HepG2 (cell line): Measurements from ENCODE around the gene RNASE13. TPM values are rescaled to one million over a fixed set of nuclear protein-coding genes. Genes with fewer than 3 reads are reported as not detected.
A peak's percentile ranks its signal among the peaks of the same experiment; 100 is the strongest.

Experiments
- ATAC-seq: fragments of 200-7000 bp; cut with Tn5 transposase; 3 replicates; pipeline ENCODE4 v1.9.1; 2020; ENCODE audit warnings: mild to moderate bottlenecking, moderate library complexity
- BruUV-seq: library from RNA; stranded (reverse); fragments of 400-500 nt; replicated peaks from 2 replicates; lab custom pipeline; 2021; lab: Mats Ljungman, UMichigan
- CTCF ChIA-PET: fragments of 300-600 bp; formaldehyde crosslinking; extraction: SDS; loops from one replicate; lab custom pipeline; 2021; ENCODE audit warnings: low total read pairs, inconsistent platforms, low intra/inter-chr PET ratio; lab: Yijun Ruan, JAX
- POLR2A ChIA-PET: fragments of 350-600 bp; sonication (Branson Sonifier 250); formaldehyde crosslinking; loops from one replicate; lab custom pipeline; 2020; ENCODE audit warnings: antibody characterized with exemption, inconsistent platforms; lab: Yijun Ruan, JAX
- DNase-seq: peaks from one replicate; pipeline ENCODE4 v3.0.0-alpha.2; 2015; ENCODE audit warnings: low spot score
- FAIRE-seq: peaks from 3 replicates; lab custom pipeline; 2011; peaks lifted over from hg19 to GRCh38; lab: Jason Lieb, UNC
- H2AFZ ChIP-seq: one replicate; pipeline ENCODE4 v1.6.1; 2011; ENCODE audit warnings: low read length, inconsistent platforms
- H3K27ac ChIP-seq: fragments of 300-600 bp; 3 replicates; pipeline ENCODE4 v1.8.0; 2011; ENCODE audit warnings: mixed run types, mild to moderate bottlenecking, mixed read lengths, low read length, inconsistent platforms; ENCODE audit not compliant: insufficient read depth; ENCODE audit errors: extremely low read length
- H3K27me3 ChIP-seq, 2 experiments: fragments of 200-600 bp in 1 of 2; 2 replicates in 1 of 2; 3 replicates in 1 of 2; pipeline versions ENCODE4 v1.6.0 to v1.8.0; 2011; ENCODE audit warnings: low read length in 2 of 2, mild to moderate bottlenecking in 2 of 2, moderate library complexity in 2 of 2, inconsistent platforms in 1 of 2; ENCODE audit not compliant: insufficient read depth in 2 of 2, control insufficient read depth in 1 of 2
- H3K36me3 ChIP-seq, 2 experiments: fragments of 200-600 bp in 1 of 2; replicated peaks in 1 of 2; 2 replicates in 1 of 2; 3 replicates in 1 of 2; pipeline versions ENCODE4 v1.5.1 to v1.8.0; 2011; ENCODE audit warnings: low read length in 2 of 2, inconsistent platforms in 1 of 2; ENCODE audit not compliant: insufficient read depth in 2 of 2, control insufficient read depth in 1 of 2
- H3K4me1 ChIP-seq: 2 replicates; pipeline ENCODE4 v1.5.1; 2012; ENCODE audit warnings: low read length, inconsistent platforms; ENCODE audit not compliant: insufficient read depth
- H3K4me2 ChIP-seq: 2 replicates; pipeline ENCODE4 v1.6.0; 2011; ENCODE audit warnings: low read depth, low read length, inconsistent platforms
- H3K4me3 ChIP-seq, 3 experiments: fragments of 200-600 bp in 1 of 3; sonication (generic), shearing (Covaris generic) in 1 of 3; replicated peaks in 1 of 3; 2 replicates each; pipeline ENCODE4 v1.5.1; 2011 to 2016; ENCODE audit warnings: low read length in 3 of 3, inconsistent platforms in 2 of 3, low read depth in 2 of 3, mild to moderate bottlenecking in 2 of 3, control low read depth in 1 of 3, mixed read lengths in 1 of 3; ENCODE audit not compliant: insufficient read depth in 1 of 3
- H3K79me2 ChIP-seq: one replicate; pipeline ENCODE4 v1.6.1; 2011; ENCODE audit warnings: low read length, inconsistent platforms; ENCODE audit not compliant: insufficient read depth
- H3K9ac ChIP-seq: 2 replicates; pipeline ENCODE4 v1.6.0; 2011; ENCODE audit warnings: mild to moderate bottlenecking, low read depth, low read length, inconsistent platforms; ENCODE audit not compliant: insufficient read depth
- H3K9me3 ChIP-seq: 2 replicates; pipeline ENCODE4 v1.5.1; 2012; ENCODE audit warnings: mild to moderate bottlenecking, low read length
- H4K20me1 ChIP-seq: 2 replicates; pipeline ENCODE4 v1.6.0; 2011; ENCODE audit warnings: inconsistent platforms, mild to moderate bottlenecking, low read length, moderate library complexity; ENCODE audit not compliant: insufficient read depth
- FOXK1 ChIP-seq: sonication (generic); formaldehyde crosslinking; IDR thresholded peaks from 2 replicates; pipeline ENCODE4 v1.4.0; 2020; ENCODE audit warnings: low read depth, missing genetic modification reagents, borderline replicate concordance
- GPN1 ChIP-seq: sonication (generic); formaldehyde crosslinking; IDR thresholded peaks from 2 replicates; pipeline ENCODE4 v1.5.1; 2020; ENCODE audit warnings: missing genetic modification reagents, borderline replicate concordance
- HMG20B ChIP-seq: conservative IDR thresholded peaks from 2 replicates; pipeline ENCODE4 v1.6.1; 2016; ENCODE audit warnings: missing genetic modification reagents, missing compliant biosample characterization
- JUN ChIP-seq: sonication (generic); formaldehyde crosslinking; IDR thresholded peaks from 2 replicates; pipeline ENCODE4 v1.4.0; 2020; ENCODE audit warnings: mild to moderate bottlenecking, missing genetic modification reagents
- KAT7 ChIP-seq: IDR thresholded peaks from 2 replicates; pipeline ENCODE4 v1.6.1; 2018; ENCODE audit warnings: borderline replicate concordance, missing compliant biosample characterization
- MED13 ChIP-seq: sonication (generic); formaldehyde crosslinking; IDR thresholded peaks from 2 replicates; pipeline ENCODE4 v1.5.0; 2020; ENCODE audit warnings: missing genetic modification reagents
- NFE2 ChIP-seq: sonication (generic); formaldehyde crosslinking; IDR thresholded peaks from 2 replicates; pipeline ENCODE4 v1.4.0; 2020; ENCODE audit warnings: missing genetic modification reagents
- NFYC ChIP-seq: IDR thresholded peaks from 2 replicates; pipeline ENCODE4 v1.6.1; 2016; ENCODE audit warnings: missing genetic modification reagents, missing compliant biosample characterization
- PRDM10 ChIP-seq: sonication (generic); formaldehyde crosslinking; IDR thresholded peaks from 2 replicates; pipeline ENCODE4 v1.4.0; 2020; ENCODE audit warnings: low read depth, missing genetic modification reagents
- TEAD3 ChIP-seq: optimal IDR thresholded peaks from 2 replicates; pipeline ENCODE3; 2016; ENCODE audit warnings: borderline replicate concordance
- TOE1 ChIP-seq: sonication (generic); formaldehyde crosslinking; IDR thresholded peaks from 2 replicates; pipeline ENCODE4 v1.4.0; 2020; ENCODE audit warnings: mild to moderate bottlenecking, missing genetic modification reagents
- TRIM24 ChIP-seq: sonication (generic); formaldehyde crosslinking; IDR thresholded peaks from 2 replicates; pipeline ENCODE4 v1.8.0; 2022; ENCODE audit warnings: mild to moderate bottlenecking, missing genetic modification reagents
- ZBTB26 ChIP-seq: IDR thresholded peaks from 2 replicates; pipeline ENCODE4 v1.6.1; 2016; ENCODE audit warnings: missing compliant biosample characterization, missing genetic modification reagents, borderline replicate concordance
- ZFP36L2 ChIP-seq: sonication (generic); formaldehyde crosslinking; IDR thresholded peaks from 2 replicates; pipeline ENCODE4 v1.4.0; 2020; ENCODE audit warnings: missing genetic modification reagents
- ZNF451 ChIP-seq: sonication (generic); formaldehyde crosslinking; IDR thresholded peaks from 2 replicates; pipeline ENCODE4 v1.5.0; 2020; ENCODE audit warnings: mild to moderate bottlenecking, missing genetic modification reagents
- ZNF569 ChIP-seq: sonication (generic); formaldehyde crosslinking; IDR thresholded peaks from 2 replicates; pipeline ENCODE4 v1.5.0; 2020; ENCODE audit warnings: mild to moderate bottlenecking, missing genetic modification reagents, moderate library complexity, borderline replicate concordance
- ZNF749 ChIP-seq: sonication (generic); formaldehyde crosslinking; IDR thresholded peaks from 2 replicates; pipeline ENCODE4 v1.8.0; 2022; ENCODE audit warnings: mild to moderate bottlenecking, missing genetic modification reagents, moderate library complexity, borderline replicate concordance
- WGBS: methylation state at CpG from one replicate; pipeline ENCODE4 v1.1.6; 2017; ENCODE audit warnings: low lambda C conversion rate; 5-methylcytosine and 5-hydroxymethylcytosine counted together
- in situ Hi-C: cut with HindIII; loops from 2 replicates; pipeline ENCODE4 v1.10.0; 2017; ENCODE audit warnings: low pct_unique_long_range_greater_than_20kb; ENCODE audit not compliant: extremely low pct_ligation_motif_present
- intact Hi-C: fragments of 100-400 bp; cut with micrococcal nuclease; formaldehyde crosslinking; loops from one replicate; pipeline ENCODE4 v1.10.0; 2022; ENCODE audit not compliant: unreplicated experiment
- polyA plus RNA-seq, 8 experiments: library from polyadenylated mRNA; depleted of rRNA in 3 of 8; stranded (reverse) in 7 of 8; unstranded in 1 of 8; fragments of >200 nt; fragmentation: Illumina TruSeq in 4 of 8; extraction: Trizol in 4 of 8; gene quantifications; 2 replicates each; pipeline versions ENCODE4 v1.2.1 to v1.2.3, GENCODE V29; 2011 to 2016; ENCODE audit warnings: low read depth in 4 of 8, missing spikeins in 1 of 8, mixed read lengths in 1 of 8; ENCODE audit not compliant: insufficient read depth in 1 of 8
- total RNA-seq, 5 experiments: library from RNA; depleted of rRNA; stranded (reverse); fragments of >200 nt; fragmentation: Illumina TruSeq; extraction: Trizol; gene quantifications; 2 replicates each; pipeline ENCODE4 v1.2.3, GENCODE V29; 2016; ENCODE audit warnings: low read depth in 1 of 5
- TF ChIP-seq, protein P1 (sequence below): sonication (generic); formaldehyde crosslinking; IDR thresholded peaks from 2 replicates; pipeline ENCODE4 v1.8.0; 2022; ENCODE audit warnings: mild to moderate bottlenecking, missing genetic modification reagents, moderate library complexity

The RNASE13 gene
- total and polyA plus RNA-seq, 2 of the 13 experiments (the other 11 are each of a cell fraction or from before 2014, with no cell fraction given) = 1.0 TPM; not detected in 1

- H4K20me1 ChIP-seq = no peaks in the 10 kb centered on the region
- intact Hi-C loops (loop anchor here (1.0 to 2.0 kb wide), 3 partner anchors 15 to 182 kb away; no protein-coding TSS in a partner anchor), in situ Hi-C loops (loop anchor here (5.0 kb wide), 1 partner anchor 182 kb away; no protein-coding TSS in a partner anchor)
- H3K36me3 ChIP-seq = no peaks in the 10 kb centered on the region
- CTCF ChIA-PET = interaction anchor here (0.7 to 4.8 kb wide), 16 partner anchors 15 to 342 kb away, joined by 3 to 109 read pairs (median 4); partner anchors contain the start of gene METTL17
- no TSS peak for BruUV-seq
- peak overlapping the region; percentile 69 for H3K4me2 ChIP-seq
- H3K79me2 ChIP-seq = no peaks in the 10 kb centered on the region
- 16% methylated on average over 8 of the region's 8 CpGs for WGBS
- peak overlapping the region in 2 of 3 experiments; percentile 20 to 42; a peak in 4 of 6 replicates for H3K4me3 ChIP-seq
- H3K9me3 ChIP-seq = no peaks in the 10 kb centered on the region
- ATAC-seq (peak; percentile 78), FAIRE-seq (peak; percentile 94), DNase-seq (peak; percentile 85)
- POLR2A ChIA-PET = interaction anchor here (0.8 to 3.5 kb wide), 15 partner anchors 10 to 64 kb away, joined by 3 to 112 read pairs (median 15); partner anchors contain the start of genes ARHGEF40, NDRG2 and TPPP2
- peak overlapping the region; percentile 82 for H2AFZ ChIP-seq
- H3K27me3 ChIP-seq = no peaks in the 10 kb centered on the region; a peak in 1 of 5 replicates
- H3K9ac ChIP-seq = peak overlapping the region; percentile 38
- peak overlapping the region; percentile 22 for H3K27ac ChIP-seq
- peaks cover 76% of the 10 kb centered on the region for H3K4me1 ChIP-seq
- TF ChIP-seq JUN (CRISPR knock-in tag) = no peak
- no peak for TF ChIP-seq ZNF569
- no peak for TF ChIP-seq MED13 (CRISPR knock-in tag)
- TF ChIP-seq TEAD3 (CRISPR knock-in tag) = no peak
- no peak for TF ChIP-seq GPN1 (CRISPR knock-in tag)
- TF ChIP-seq FOXK1 (CRISPR knock-in tag) = no peak
- no peak for TF ChIP-seq PRDM10 (CRISPR knock-in tag)
- peak; percentile 34; the same call in 1 of the 2 replicates for TF ChIP-seq ZBTB26 (CRISPR knock-in tag)
- no peak for TF ChIP-seq KAT7 (CRISPR knock-in tag)
- no peak for TF ChIP-seq ZNF749 (CRISPR knock-in tag)
- TF ChIP-seq NFE2 (CRISPR knock-in tag) = no peak
- TF ChIP-seq TRIM24 (CRISPR knock-in tag) = no peak
- TF ChIP-seq, protein P1, sequence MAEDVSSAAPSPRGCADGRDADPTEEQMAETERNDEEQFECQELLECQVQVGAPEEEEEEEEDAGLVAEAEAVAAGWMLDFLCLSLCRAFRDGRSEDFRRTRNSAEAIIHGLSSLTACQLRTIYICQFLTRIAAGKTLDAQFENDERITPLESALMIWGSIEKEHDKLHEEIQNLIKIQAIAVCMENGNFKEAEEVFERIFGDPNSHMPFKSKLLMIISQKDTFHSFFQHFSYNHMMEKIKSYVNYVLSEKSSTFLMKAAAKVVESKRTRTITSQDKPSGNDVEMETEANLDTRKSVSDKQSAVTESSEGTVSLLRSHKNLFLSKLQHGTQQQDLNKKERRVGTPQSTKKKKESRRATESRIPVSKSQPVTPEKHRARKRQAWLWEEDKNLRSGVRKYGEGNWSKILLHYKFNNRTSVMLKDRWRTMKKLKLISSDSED = no peak
- TF ChIP-seq TOE1 (CRISPR knock-in tag) = no peak
- no peak for TF ChIP-seq HMG20B (CRISPR knock-in tag)
- TF ChIP-seq NFYC (CRISPR knock-in tag) = no peak
- TF ChIP-seq ZFP36L2 = no peak
- no peak for TF ChIP-seq ZNF451 (CRISPR knock-in tag)
Observed at GRCh38 chr14:21039585-21040369, 5.2 kb upstream of the RNASE13 start.
